ENCODE data around the gene FAM13A. TPM values are rescaled to one million over a fixed set of nuclear protein-coding genes. Genes with fewer than 3 reads are reported as not detected.
A peak's percentile ranks its signal among the peaks of the same experiment; 100 is the strongest.

FAM13A gene
- total and polyA plus RNA-seq, 8 donors = 6.0 to 132 (median 45.7) TPM

- DNase-seq = no peak
- intact Hi-C loops (cut with DNase I; ENCODE audit: low total_unique reads) = no loop called here
- 76 to 79% (median 76%) methylated on average over 5 of the region's 5 CpGs for WGBS, 5 donors
- no peak overlapping the region for H3K27ac ChIP-seq
- TF ChIP-seq CTCF (IDR thresholded peaks at IDR 0.05) (no peak), EP300 (IDR thresholded peaks at IDR 0.05) (no peak), POLR2AphosphoS5 (IDR thresholded peaks at IDR 0.05) (no peak), POLR2A (IDR thresholded peaks at IDR 0.05) (no peak)
- H3K9me3 ChIP-seq = no peaks in the 10 kb centered on the region
- peaks cover 13 to 76% (median 46%) of the 10 kb centered on the region in 4 donors for H3K4me1 ChIP-seq
- H3K36me3 ChIP-seq = peaks cover 0 to 30% (median 25%) of the 10 kb centered on the region in 4 donors
- H3K27me3 ChIP-seq = no peaks in the 10 kb centered on the region
- H3K4me3 ChIP-seq = no peak overlapping the region
Measured at GRCh38 chr4:88756149-88756548, 300.8 kb downstream of the FAM13A start.

- no peak overlapping the region for H3K27ac ChIP-seq
- TF ChIP-seq EP300 (IDR thresholded peaks at IDR 0.05) (no peak), POLR2AphosphoS5 (IDR thresholded peaks at IDR 0.05) (no peak), CTCF (IDR thresholded peaks at IDR 0.05) (no peak), POLR2A (IDR thresholded peaks at IDR 0.05) (no peak)
- no peak overlapping the region for H3K4me3 ChIP-seq
- WGBS, 5 donors = 69 to 90% (median 82%) methylated on average over 1 of the region's 1 CpG
- H3K4me1 ChIP-seq = peaks cover 13 to 76% (median 46%) of the 10 kb centered on the region in 4 donors
- peaks cover 6 to 37% (median 31%) of the 10 kb centered on the region in 4 donors for H3K36me3 ChIP-seq
- no peaks in the 10 kb centered on the region for H3K27me3 ChIP-seq
- no peak for DNase-seq
- H3K9me3 ChIP-seq = no peaks in the 10 kb centered on the region
- intact Hi-C loops (cut with DNase I; ENCODE audit: low total_unique reads) = no loop called here
Measured at GRCh38 chr4:88755454-88755853, 301.5 kb downstream of the FAM13A start.

GRCh38 chr4:88754796-88755195 is 302.2 kb downstream of the FAM13A start:
- DNase-seq = no peak
- intact Hi-C loops (cut with DNase I; ENCODE audit: low total_unique reads) = no loop called here
- H3K27me3 ChIP-seq = no peaks in the 10 kb centered on the region
- H3K27ac ChIP-seq = no peak overlapping the region
- WGBS, 5 donors = 77 to 92% (median 84%) methylated on average over 3 of the region's 3 CpGs
- peaks cover 13 to 74% (median 46%) of the 10 kb centered on the region in 4 donors for H3K4me1 ChIP-seq
- H3K36me3 ChIP-seq = peaks cover 13 to 44% (median 38%) of the 10 kb centered on the region in 4 donors
- no peaks in the 10 kb centered on the region for H3K9me3 ChIP-seq
- TF ChIP-seq CTCF (IDR thresholded peaks at IDR 0.05) (no peak), EP300 (IDR thresholded peaks at IDR 0.05) (no peak), POLR2AphosphoS5 (IDR thresholded peaks at IDR 0.05) (no peak), POLR2A (IDR thresholded peaks at IDR 0.05) (no peak)
- H3K4me3 ChIP-seq = no peak overlapping the region

GRCh38 chr4:88753658-88754571 is 303.1 kb downstream of the FAM13A start:
- WGBS, 5 donors = 45 to 56% (median 53%) methylated on average over 7 of the region's 7 CpGs
- Histone ChIP-seq H3K36me3 (peaks cover 21 to 52% (median 47%) of the 10 kb centered on the region in 4 donors), H3K27ac (no peak overlapping the region), H3K4me3 (no peak overlapping the region), H3K4me1 (peaks cover 12 to 65% (median 39%) of the 10 kb centered on the region in 4 donors), H3K27me3 (no peaks in the 10 kb centered on the region), H3K9me3 (no peaks in the 10 kb centered on the region)
- peak in 1 of 2 donors; percentile 41 for DNase-seq
- intact Hi-C loops (cut with DNase I; ENCODE audit: low total_unique reads) = no loop called here
- TF ChIP-seq EP300 (IDR thresholded peaks at IDR 0.05) (no peak), CTCF (IDR thresholded peaks at IDR 0.05) (no peak), POLR2AphosphoS5 (IDR thresholded peaks at IDR 0.05) (no peak), POLR2A (IDR thresholded peaks at IDR 0.05) (no peak)
